Measurements from ENCODE around the gene UTP14A.
"Not testable (repeated sequence)": the region's sequence is repeated elsewhere in the genome, so short reads cannot be mapped to it uniquely, and the experiment has no call there.

The UTP14A gene

GRCh38 chrX:129905787-129906580, at the start of gene UTP14A:
Gene UTP14A (plus strand): TSS chrX:129906164. CDS start chrX:129906211, 47 bp downstream.
- peak; percentile 74 for DNase-seq

- not testable (repeated sequence) for DNase-seq
These were observed 46.8 kb upstream of the UTP14A start for GRCh38 chrX:129859134-129859533.

GRCh38 chrX:129866321-129866720, 39.6 kb upstream of the UTP14A start:
- not testable (repeated sequence) for DNase-seq

- DNase-seq: no peak
These were observed 33.4 kb upstream of the UTP14A start for GRCh38 chrX:129872524-129872923.

- no peak for DNase-seq
These were observed 30.3 kb upstream of the UTP14A start for GRCh38 chrX:129875669-129876068.

- DNase-seq: no peak
These were observed 29.1 kb upstream of the UTP14A start for GRCh38 chrX:129876771-129877305.

- no peak for DNase-seq
These were observed 28.6 kb upstream of the UTP14A start for GRCh38 chrX:129877401-129877800.

GRCh38 chrX:129900054-129900453, 5.9 kb upstream of the UTP14A start:
- no peak for DNase-seq

- DNase-seq: no peak
These were observed 2.7 kb downstream of the UTP14A start for GRCh38 chrX:129908636-129909035.

- peak; percentile 29 for DNase-seq
These were observed 19.5 kb downstream of the UTP14A start for GRCh38 chrX:129925305-129926092.

GRCh38 chrX:129930941-129931410, 25.0 kb downstream of the UTP14A start:
- no peak for DNase-seq

- peak; percentile 23 for DNase-seq
These were observed 25.5 kb downstream of the UTP14A start for GRCh38 chrX:129931411-129932015.

GRCh38 chrX:129932016-129932820, 26.3 kb downstream of the UTP14A start:
- peak; percentile 61 for DNase-seq

- DNase-seq: no peak
These were observed 26.9 kb downstream of the UTP14A start for GRCh38 chrX:129932821-129933321.

GRCh38 chrX:129933700-129934099, 27.7 kb downstream of the UTP14A start:
- no peak for DNase-seq

- DNase-seq: no peak
These were observed 28.5 kb downstream of the UTP14A start for GRCh38 chrX:129934461-129934860.

- no peak for DNase-seq
These were observed 29.0 kb downstream of the UTP14A start for GRCh38 chrX:129934952-129935351.

GRCh38 chrX:129938081-129938480, 32.1 kb downstream of the UTP14A start:
- no peak for DNase-seq

GRCh38 chrX:129939986-129940385, 34.0 kb downstream of the UTP14A start:
- no peak for DNase-seq

GRCh38 chrX:129940721-129941120, 34.8 kb downstream of the UTP14A start:
- DNase-seq: no peak

- DNase-seq: no peak
These were observed 39.2 kb downstream of the UTP14A start for GRCh38 chrX:129945131-129945530.

GRCh38 chrX:129953334-129953648, 47.3 kb downstream of the UTP14A start:
- DNase-seq: no peak

Measured in COR-L47 (cell line).